Common myeloid progenitor, CD34-positive (primary cell): ENCODE data around the gene EEPD1.

ENCODE experiments used
- CTCF ChIA-PET: fragments of 350-600 bp; sonication (Branson Sonifier 250); formaldehyde crosslinking; loops from one replicate; lab custom pipeline; 2021; ENCODE audit warnings: antibody characterized with exemption; lab: Charles Lee
- POLR2A ChIA-PET: fragments of 350-600 bp; sonication (Branson Sonifier 250); formaldehyde crosslinking; loops from one replicate; lab custom pipeline; 2021; ENCODE audit warnings: antibody characterized with exemption; lab: Charles Lee
- DNase-seq, 3 donors: peaks; one replicate each; pipeline versions ENCODE4 v3.0.0 to v3.0.0-alpha.2; 2013
- H3K27ac ChIP-seq, 2 experiments: 1 replicate in 1 of 2; 2 replicates in 1 of 2; pipeline ENCODE4 v1.7.0; 2013; ENCODE audit warnings: inconsistent platforms in 2 of 2, low read length in 2 of 2, mild to moderate bottlenecking in 2 of 2, low read depth in 1 of 2, moderate library complexity in 1 of 2; ENCODE audit not compliant: severe bottlenecking in 2 of 2, insufficient read depth in 1 of 2, poor library complexity in 1 of 2
- H3K27me3 ChIP-seq, 5 experiments: replicated peaks in 2 of 5; 1 replicate in 3 of 5; 2 replicates in 2 of 5; pipeline versions ENCODE4 v1.6.1 to v1.7.0; 2013; ENCODE audit warnings: low read length in 4 of 5, mild to moderate bottlenecking in 2 of 5, moderate library complexity in 2 of 5, inconsistent platforms in 1 of 5; ENCODE audit not compliant: insufficient read depth in 5 of 5, control insufficient read depth in 4 of 5
- H3K36me3 ChIP-seq, 4 experiments: 1 replicate in 2 of 4; 2 replicates in 2 of 4; pipeline versions ENCODE4 v1.6.1 to v1.7.0; 2013; ENCODE audit warnings: low read length in 3 of 4, control low read depth in 1 of 4, mild to moderate bottlenecking in 1 of 4; ENCODE audit not compliant: control insufficient read depth in 4 of 4, insufficient read depth in 4 of 4
- H3K4me1 ChIP-seq, 4 experiments: 1 replicate in 3 of 4; 2 replicates in 1 of 4; pipeline versions ENCODE4 v1.6.1 to v1.7.1; 2013; ENCODE audit warnings: low read length in 3 of 4, mild to moderate bottlenecking in 3 of 4, control low read depth in 1 of 4, inconsistent platforms in 1 of 4, moderate library complexity in 1 of 4; ENCODE audit not compliant: control insufficient read depth in 4 of 4, insufficient read depth in 4 of 4; ENCODE audit errors: control extremely low read depth in 1 of 4
- H3K4me3 ChIP-seq, 7 experiments: 1 replicate in 4 of 7; 2 replicates in 3 of 7; pipeline versions ENCODE4 v1.5.1 to v1.7.0; 2013; ENCODE audit warnings: mild to moderate bottlenecking in 7 of 7, low read length in 6 of 7, moderate library complexity in 6 of 7, inconsistent platforms in 2 of 7, low read depth in 2 of 7, control low read depth in 1 of 7; ENCODE audit not compliant: insufficient read depth in 4 of 7, control insufficient read depth in 1 of 7; ENCODE audit errors: extremely low read depth in 1 of 7
- H3K9me3 ChIP-seq, 5 experiments: 1 replicate in 4 of 5; 2 replicates in 1 of 5; pipeline versions ENCODE4 v1.6.1 to v1.7.1; 2013; ENCODE audit warnings: low read length in 4 of 5, mild to moderate bottlenecking in 2 of 5, inconsistent platforms in 1 of 5, low read depth in 1 of 5, moderate library complexity in 1 of 5; ENCODE audit not compliant: control insufficient read depth in 4 of 5, insufficient read depth in 2 of 5; ENCODE audit errors: control extremely low read depth in 1 of 5
- WGBS: methylation state at CpG from one replicate; pipeline ENCODE4 v1.1.5; 2013; ENCODE audit not compliant: insufficient coverage; 5-methylcytosine and 5-hydroxymethylcytosine counted together

The EEPD1 gene

DNA sequence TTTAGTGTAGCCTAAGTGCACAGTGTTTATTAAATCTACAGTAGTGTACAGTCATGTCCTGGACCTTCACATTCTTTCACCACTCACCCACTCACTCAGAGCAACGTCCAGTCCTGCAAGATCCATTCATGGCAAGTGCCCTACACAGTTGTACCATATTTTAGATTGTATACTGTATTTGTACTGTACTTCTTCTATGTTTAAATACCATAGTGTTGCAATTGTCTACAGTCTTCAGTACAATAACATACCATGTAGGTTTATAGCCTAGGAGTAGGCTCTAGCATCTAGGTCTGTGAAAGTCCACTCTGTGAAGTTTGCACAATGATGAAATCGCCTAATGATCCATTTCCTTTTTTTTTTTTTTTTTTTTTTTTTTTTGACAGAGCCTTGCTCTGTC, 12.0 kb downstream of the EEPD1 start:
- Histone ChIP-seq H3K9me3 (no peaks in the 10 kb centered on the region), H3K27ac (no peak overlapping the region), H3K36me3 (peaks cover 0 to 8% (median 2%) of the 10 kb centered on the region in 4 experiments), H3K4me1 (peaks cover 11 to 44% (median 18%) of the 10 kb centered on the region in 4 experiments), H3K4me3 (no peak overlapping the region), H3K27me3 (no peaks in the 10 kb centered on the region)
- ChIA-PET CTCF (interaction anchor here (1.0 to 1.4 kb wide), 3 partner anchors 17 to 127 kb away, joined by 3 to 5 read pairs (median 3); no protein-coding TSS in a partner anchor), POLR2A (no interaction called here)
- DNase-seq: peak in 1 of 3 donors; percentile 23
- WGBS: no CpG with 5 or more reads among the region's 2 CpGs

DNA sequence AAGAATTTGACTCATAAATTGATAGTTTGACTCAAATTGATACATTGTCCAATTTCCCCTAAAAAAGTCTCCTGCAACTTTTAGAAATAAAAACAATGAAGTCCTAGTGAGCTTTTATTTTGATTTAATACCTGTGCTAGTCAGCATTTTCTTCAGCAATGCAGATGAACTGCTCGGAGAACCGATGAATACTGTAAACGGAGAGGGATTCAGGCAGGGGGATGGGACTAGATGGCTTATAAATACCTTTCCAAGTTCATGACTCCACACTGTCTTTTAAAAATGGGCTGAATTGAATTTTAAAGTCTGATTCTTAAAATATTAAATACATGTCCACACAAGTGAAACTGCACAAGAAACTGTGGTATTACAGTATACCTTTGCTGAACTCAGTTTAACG, 12.7 kb downstream of the EEPD1 start:
- POLR2A ChIA-PET: no interaction called here
- no peak overlapping the region for H3K4me3 ChIP-seq
- WGBS: 100% methylated on average over 1 of the region's 4 CpGs
- H3K36me3 ChIP-seq: peaks cover 0 to 8% (median 2%) of the 10 kb centered on the region in 4 experiments
- H3K27ac ChIP-seq: no peak overlapping the region
- no peak for DNase-seq
- no peaks in the 10 kb centered on the region for H3K9me3 ChIP-seq
- CTCF ChIA-PET: no interaction called here
- H3K4me1 ChIP-seq: peaks cover 11 to 40% (median 18%) of the 10 kb centered on the region in 4 experiments
- H3K27me3 ChIP-seq: no peaks in the 10 kb centered on the region

DNA sequence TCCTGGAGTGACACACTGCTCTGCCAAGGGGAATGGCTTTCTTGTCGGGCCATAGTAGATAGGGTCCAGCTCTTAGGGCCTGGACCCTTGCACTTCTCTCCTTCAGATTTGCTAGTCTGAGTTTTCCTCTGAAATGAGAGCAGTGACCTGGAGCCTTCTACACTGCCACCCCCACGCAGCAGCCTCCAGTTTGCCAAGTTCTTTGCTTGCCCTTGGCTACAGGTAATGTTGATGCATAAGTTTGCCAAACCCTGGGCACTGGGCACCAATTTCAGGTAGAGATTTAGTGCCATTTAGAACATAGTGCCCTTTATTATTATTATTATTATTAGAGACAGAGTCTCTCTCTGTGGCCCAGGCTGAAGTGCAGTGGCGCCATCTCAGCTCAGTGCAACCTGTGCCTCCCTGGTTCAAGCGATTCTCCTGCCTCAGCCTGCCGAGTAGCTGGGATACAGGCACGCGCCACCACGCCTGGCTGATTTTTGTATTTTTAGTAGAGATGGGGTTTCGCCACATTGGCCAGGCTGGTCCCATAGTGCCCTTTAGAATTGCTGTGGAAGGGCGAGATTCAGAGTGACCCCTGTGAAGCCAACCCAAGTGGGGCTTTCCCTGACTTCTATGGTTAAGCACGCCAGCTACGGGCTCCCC, 14.5 kb downstream of the EEPD1 start:
- Histone ChIP-seq H3K4me1 (peaks cover 11 to 39% (median 11%) of the 10 kb centered on the region in 4 experiments), H3K27ac (no peak overlapping the region), H3K9me3 (no peaks in the 10 kb centered on the region), H3K27me3 (no peaks in the 10 kb centered on the region), H3K36me3 (peaks cover 0 to 3% (median 0%) of the 10 kb centered on the region in 4 experiments), H3K4me3 (no peak overlapping the region)
- WGBS: 97% methylated on average over 6 of the region's 12 CpGs
- ChIA-PET CTCF (interaction anchor here (1.3 kb wide), 1 partner anchor 130 kb away, joined by 4 read pairs; no protein-coding TSS in a partner anchor), POLR2A (no interaction called here)
- no peak for DNase-seq

DNA sequence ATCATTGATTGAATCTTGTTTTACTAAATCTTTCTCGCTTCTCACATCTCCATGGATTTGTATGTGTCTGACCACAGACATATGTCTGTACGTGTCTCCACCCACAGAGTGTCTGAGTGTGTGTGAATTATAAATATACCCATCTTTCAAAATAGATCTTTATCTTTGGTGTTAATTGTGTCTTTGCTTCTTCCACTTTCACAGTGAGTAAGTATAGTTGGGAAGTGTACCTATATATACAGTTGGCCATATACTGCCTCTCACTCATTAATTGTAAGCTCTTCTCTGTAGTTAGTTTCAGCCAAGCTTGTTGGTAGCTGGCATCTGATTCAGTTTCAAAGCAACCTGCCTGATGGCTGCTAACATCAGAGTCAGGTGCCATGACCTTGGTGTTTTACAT, 18.4 kb downstream of the EEPD1 start:
- H3K9me3 ChIP-seq: no peaks in the 10 kb centered on the region
- ChIA-PET POLR2A (no interaction called here), CTCF (interaction anchor here (0.9 to 2.0 kb wide), 3 partner anchors 11 to 31 kb away, joined by 3 to 6 read pairs (median 3); no protein-coding TSS in a partner anchor)
- no peaks in the 10 kb centered on the region for H3K27me3 ChIP-seq
- no peak overlapping the region for H3K27ac ChIP-seq
- peaks cover 0 to 3% (median 0%) of the 10 kb centered on the region in 4 experiments for H3K36me3 ChIP-seq
- peaks cover 0 to 45% (median 21%) of the 10 kb centered on the region in 4 experiments for H3K4me1 ChIP-seq
- no peak overlapping the region for H3K4me3 ChIP-seq
- WGBS: no CpG with 5 or more reads among the region's 2 CpGs
- no peak for DNase-seq

DNA sequence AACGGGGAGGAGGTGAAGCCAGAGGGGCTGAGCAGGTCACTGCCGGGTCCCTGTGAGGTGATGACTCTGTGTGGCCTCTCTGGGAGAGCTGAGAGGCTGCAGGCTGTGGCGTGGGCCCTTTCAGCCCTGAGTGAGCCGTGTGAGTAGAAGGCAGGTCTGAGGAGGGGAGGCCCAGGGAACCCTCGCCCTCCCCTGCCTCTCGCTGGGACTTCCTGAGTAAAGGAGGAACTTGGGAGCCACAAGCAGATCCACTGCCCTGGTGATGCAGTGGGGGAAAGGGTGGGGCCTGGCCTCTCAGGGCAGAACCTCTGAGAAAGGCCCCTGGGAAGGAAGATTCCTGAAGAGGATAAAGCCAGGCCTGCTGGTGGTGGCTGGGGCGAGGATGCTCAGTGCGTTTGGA, 22.8 kb downstream of the EEPD1 start:
- no peaks in the 10 kb centered on the region for H3K27me3 ChIP-seq
- no peaks in the 10 kb centered on the region for H3K36me3 ChIP-seq
- peak; percentile 67 to 84 (median 76) for DNase-seq
- ChIA-PET POLR2A (no interaction called here), CTCF (interaction anchor here (0.6 to 1.2 kb wide), 5 partner anchors 11 to 929 kb away, joined by 3 to 5 read pairs (median 3); no protein-coding TSS in a partner anchor)
- H3K4me1 ChIP-seq: peaks cover 0 to 74% (median 28%) of the 10 kb centered on the region in 4 experiments
- H3K4me3 ChIP-seq: peak overlapping the region in 5 of 7 experiments; percentile 6 to 40 (median 34)
- H3K9me3 ChIP-seq: no peaks in the 10 kb centered on the region
- H3K27ac ChIP-seq: peak overlapping the region; percentile 52 to 75
- WGBS: 2% methylated on average over 6 of the region's 8 CpGs

- Histone ChIP-seq H3K27ac (peak overlapping the region in 1 of 2 experiments; percentile 75), H3K4me1 (peaks cover 0 to 69% (median 28%) of the 10 kb centered on the region in 4 experiments), H3K27me3 (no peaks in the 10 kb centered on the region), H3K9me3 (no peaks in the 10 kb centered on the region), H3K4me3 (no peak overlapping the region), H3K36me3 (no peaks in the 10 kb centered on the region)
- POLR2A ChIA-PET: no interaction called here
- no peak for DNase-seq
- CTCF ChIA-PET: no interaction called here
- WGBS: no CpG with 5 or more reads among the region's 4 CpGs
These were observed 23.6 kb downstream of the EEPD1 start for GRCh38 chr7:36176697-36177096.

DNA sequence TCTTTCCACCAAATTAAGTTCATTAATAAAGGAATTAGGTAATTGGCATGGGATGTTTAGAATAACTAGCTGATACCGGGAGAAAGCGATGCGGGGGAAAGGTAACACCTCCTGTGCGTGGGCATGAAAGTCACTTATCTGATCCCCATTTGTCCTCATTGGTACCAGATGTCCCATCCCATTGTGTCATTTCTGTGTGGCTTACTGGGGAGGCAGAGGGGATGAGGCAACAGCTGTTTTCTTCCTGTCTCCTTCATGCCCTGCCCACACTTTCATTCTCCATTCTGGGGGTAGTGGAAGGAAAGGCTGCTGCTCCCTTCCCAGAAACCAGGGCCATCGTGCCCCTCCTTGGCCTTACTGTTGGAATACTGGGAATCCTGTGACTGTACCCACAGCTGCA, 27.1 kb downstream of the EEPD1 start:
- Histone ChIP-seq H3K36me3 (no peaks in the 10 kb centered on the region), H3K27ac (no peak overlapping the region), H3K4me3 (no peak overlapping the region), H3K9me3 (no peaks in the 10 kb centered on the region), H3K4me1 (peaks cover 0 to 62% (median 29%) of the 10 kb centered on the region in 4 experiments), H3K27me3 (no peaks in the 10 kb centered on the region)
- ChIA-PET POLR2A (no interaction called here), CTCF (interaction anchor here (0.5 to 2.9 kb wide), 3 partner anchors 10 to 32 kb away, joined by 3 to 14 read pairs (median 4); no protein-coding TSS in a partner anchor)
- 96% methylated on average over 3 of the region's 5 CpGs for WGBS
- no peak for DNase-seq
